ENCODE data around the gene CRYGS. TPM values are rescaled to one million over a fixed set of nuclear protein-coding genes. Genes with fewer than 3 reads are reported as not detected.

The CRYGS gene
- total RNA-seq, 1 donor from 2014 or later: 4.5 TPM

DNA sequence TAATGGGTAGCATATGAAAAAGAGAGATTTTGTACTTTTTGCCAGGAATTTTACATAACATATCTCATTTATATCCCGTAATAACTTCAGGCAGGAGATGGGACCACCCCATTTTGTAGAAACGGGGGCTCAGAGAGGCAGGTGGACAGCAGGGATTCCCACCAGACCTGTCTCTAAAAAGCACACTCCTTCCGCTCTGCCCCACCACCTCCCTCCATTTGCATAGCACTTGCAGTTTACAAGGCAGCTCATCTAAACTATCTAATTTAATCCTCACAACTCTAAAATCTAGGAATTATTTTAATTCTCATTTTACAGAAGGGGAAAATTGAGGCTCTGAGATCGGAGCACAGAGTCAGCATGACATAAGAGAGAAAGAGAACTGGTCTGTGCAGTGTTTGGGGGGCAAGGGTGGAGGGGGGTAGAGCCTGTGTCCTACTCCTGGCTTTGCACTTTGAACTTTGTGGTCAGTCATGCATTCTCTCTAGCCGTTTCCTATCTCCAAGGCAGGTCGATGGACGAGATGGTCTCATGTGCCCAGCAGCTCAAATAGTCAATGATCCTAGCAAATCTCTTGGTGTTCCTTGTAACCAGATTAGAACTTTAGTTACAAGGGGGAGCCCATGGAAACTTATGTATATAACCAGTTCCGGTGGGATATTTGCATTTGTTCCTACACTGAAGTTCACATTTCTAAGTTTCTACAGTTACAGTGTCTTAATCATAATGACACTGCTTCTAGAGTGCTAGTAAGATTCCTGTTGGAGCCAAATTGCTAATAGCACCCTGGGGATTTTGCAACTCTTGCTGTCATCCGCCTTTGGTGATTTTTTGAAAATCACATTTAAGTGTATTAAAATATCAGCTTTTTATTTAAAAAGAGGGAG lies 18.6 kb downstream of the CRYGS start:
- ATAC-seq (no peak), DNase-seq (ENCODE audit: low spot score) (no peak)
- intact Hi-C loops (cut with DNase I): no loop called here

GRCh38 chr3:186524616-186525015 lies 19.6 kb downstream of the CRYGS start:
- ATAC-seq: no peak
- intact Hi-C loops (cut with DNase I): no loop called here
- DNase-seq (ENCODE audit: low spot score): no peak

DNA sequence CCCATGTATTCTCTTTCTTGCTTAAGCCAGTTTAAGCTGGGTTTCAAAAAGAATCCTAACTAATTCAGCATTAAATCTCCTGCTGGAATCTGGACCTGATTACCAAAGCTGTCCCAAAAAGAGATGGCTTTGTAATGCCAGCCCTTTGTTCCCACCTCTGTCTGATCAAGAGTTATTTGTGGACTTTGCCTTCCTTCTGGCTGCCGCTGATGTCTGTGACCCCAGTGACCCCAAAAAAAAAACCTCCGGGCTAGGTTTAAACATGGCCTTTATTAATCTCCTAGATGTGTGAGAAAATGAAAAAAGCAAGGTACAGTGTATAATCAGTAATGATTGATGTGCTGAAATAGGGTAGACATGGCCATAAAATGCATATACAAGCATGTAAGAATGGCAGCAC lies 20.7 kb downstream of the CRYGS start:
- intact Hi-C loops (cut with DNase I): no loop called here
- ATAC-seq (no peak), DNase-seq (ENCODE audit: low spot score) (no peak)

GRCh38 chr3:186523022-186523421 lies 21.2 kb downstream of the CRYGS start:
- ATAC-seq (no peak), DNase-seq (ENCODE audit: low spot score) (no peak)
- intact Hi-C loops (cut with DNase I): no loop called here

- intact Hi-C loops (cut with DNase I): no loop called here
- DNase-seq (ENCODE audit: low spot score) (no peak), ATAC-seq (no peak)
These were observed 23.0 kb downstream of the CRYGS start for GRCh38 chr3:186520957-186521842.

DNA sequence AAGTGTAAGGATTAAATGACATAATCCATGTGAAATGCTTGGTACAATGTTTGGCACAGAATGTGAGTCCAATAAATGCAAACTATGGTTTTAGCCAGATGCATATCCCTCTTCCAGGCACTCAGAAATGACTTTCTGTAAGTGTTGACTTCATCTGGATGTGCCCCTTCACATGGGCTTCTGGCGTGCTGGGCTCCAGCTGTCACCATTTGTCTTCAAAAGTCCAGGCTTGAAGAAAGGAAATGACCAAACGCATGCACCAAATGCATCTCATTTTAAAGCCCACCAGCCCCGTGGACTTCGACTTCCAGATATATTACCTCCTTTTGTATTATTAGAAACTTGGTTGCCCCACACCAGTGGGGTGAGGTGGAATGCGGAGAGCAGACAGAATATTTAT lies 23.7 kb downstream of the CRYGS start:
- no peak for DNase-seq (ENCODE audit: low spot score)
- intact Hi-C loops (cut with DNase I): no loop called here
- ATAC-seq: no peak

- DNase-seq (ENCODE audit: low spot score) (no peak), ATAC-seq (no peak)
- intact Hi-C loops (cut with DNase I): no loop called here
These were observed 25.0 kb downstream of the CRYGS start for GRCh38 chr3:186519021-186519658.

- intact Hi-C loops (cut with DNase I): no loop called here
- no peak for ATAC-seq
- no peak for DNase-seq (ENCODE audit: low spot score)
These were observed 27.0 kb downstream of the CRYGS start for GRCh38 chr3:186517218-186517617.

DNA sequence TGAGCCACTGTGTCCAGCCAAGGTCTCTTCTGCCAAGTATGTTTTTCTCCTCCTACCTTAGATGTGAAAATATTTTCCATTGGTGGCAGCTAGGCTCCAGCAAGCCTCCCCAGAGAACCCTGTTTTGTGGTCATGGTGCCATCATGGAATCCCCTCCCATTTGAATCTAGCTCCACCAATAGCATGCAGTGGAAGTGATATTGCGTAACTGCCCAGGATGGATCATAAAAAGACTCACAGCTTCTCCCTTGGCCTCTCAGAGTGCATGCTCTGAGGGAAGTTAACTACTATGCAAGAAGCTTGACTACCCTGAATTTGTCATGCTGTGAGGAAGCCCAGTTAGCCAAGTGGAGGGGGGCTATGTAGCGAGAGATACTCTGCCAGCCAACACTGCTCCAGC lies 27.5 kb downstream of the CRYGS start:
- intact Hi-C loops (cut with DNase I): no loop called here
- no peak for DNase-seq (ENCODE audit: low spot score)

GRCh38 chr3:186515125-186515524 lies 29.1 kb downstream of the CRYGS start:
- ATAC-seq: no peak
- intact Hi-C loops (cut with DNase I): no loop called here
- DNase-seq (ENCODE audit: low spot score): no peak

More for the DNA sequence above, 27.5 kb downstream of the CRYGS start:
- no peak for ATAC-seq

DNA sequence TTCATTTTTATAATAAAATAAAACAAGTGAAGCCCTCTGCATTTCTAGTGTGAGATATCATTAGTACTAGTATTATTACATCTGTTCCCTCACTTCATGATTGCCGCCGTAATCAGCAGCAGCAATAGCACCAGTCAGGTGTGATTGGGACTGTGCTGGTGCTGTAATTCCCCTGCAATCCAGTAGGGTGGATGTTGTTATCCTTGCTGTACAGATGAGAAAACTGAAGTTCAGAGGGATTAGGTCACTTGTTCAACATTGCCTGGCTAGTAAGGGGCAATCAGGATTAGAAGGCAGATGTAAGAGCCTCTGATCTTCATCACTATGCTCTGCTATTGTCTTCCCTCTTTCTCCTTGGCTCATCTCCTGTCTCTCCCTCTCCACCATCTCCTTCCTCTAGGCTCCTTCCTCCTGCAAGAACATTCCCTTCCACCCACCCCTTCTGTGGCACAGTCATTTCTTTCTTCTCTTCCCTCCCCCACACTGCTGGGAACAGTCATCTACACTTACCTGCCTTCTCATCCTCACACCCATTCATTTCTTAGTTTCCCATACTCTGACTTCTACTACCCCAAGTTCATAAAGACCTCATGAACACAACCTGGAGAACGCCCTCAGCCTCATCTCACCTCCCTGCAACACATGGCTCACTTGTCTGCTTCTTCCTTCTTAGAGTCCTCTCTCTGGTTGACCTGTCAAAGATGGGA lies 29.7 kb downstream of the CRYGS start:
- intact Hi-C loops (cut with DNase I): no loop called here
- ATAC-seq (no peak), DNase-seq (ENCODE audit: low spot score) (no peak)

DNA sequence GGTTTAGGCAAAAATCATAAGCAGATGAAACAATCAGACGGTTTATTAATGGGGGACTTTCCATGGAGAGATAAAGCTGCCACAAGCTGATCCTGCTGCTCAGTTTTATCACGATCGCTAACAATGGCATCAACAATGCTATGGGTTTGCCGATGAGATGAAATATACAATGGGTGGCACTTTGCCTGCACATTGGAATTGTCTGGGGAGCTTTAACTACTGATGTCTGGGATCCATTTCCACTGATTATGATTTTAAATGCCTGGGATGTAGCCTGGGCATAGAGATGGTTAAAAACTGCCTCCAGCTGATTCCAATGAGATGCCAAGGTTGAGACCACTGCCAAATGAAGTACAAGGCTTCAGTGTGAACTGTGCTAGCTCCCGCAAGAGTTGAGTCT lies 30.8 kb downstream of the CRYGS start:
- no peak for DNase-seq (ENCODE audit: low spot score)
- no peak for ATAC-seq
- intact Hi-C loops (cut with DNase I): no loop called here

GRCh38 chr3:186512570-186513302 lies 31.4 kb downstream of the CRYGS start:
- ATAC-seq: no peak
- DNase-seq (ENCODE audit: low spot score): no peak
- intact Hi-C loops (cut with DNase I): no loop called here

GRCh38 chr3:186511702-186512101 lies 32.5 kb downstream of the CRYGS start:
- intact Hi-C loops (cut with DNase I): no loop called here
- DNase-seq (ENCODE audit: low spot score): no peak
- no peak for ATAC-seq

DNA sequence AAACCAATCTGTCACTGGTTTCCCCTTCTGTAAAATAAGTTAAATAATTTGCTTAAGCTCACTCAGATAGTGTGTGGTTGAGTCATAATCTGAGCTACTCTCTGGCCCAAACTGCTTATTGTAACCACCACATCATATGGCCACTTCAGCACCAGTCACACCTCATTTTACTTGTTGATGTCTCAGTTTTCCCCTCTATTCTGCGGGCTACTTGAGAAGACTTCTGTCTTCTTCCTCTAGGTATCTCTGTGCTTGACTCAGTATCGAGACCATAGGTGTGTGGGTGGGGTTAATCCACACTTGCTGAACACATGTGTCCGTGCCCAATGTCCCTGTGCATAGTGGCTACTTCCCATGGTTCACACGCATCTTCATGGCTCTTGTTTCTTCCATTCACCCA lies 32.9 kb downstream of the CRYGS start:
- intact Hi-C loops (cut with DNase I): no loop called here
- DNase-seq (ENCODE audit: low spot score) (no peak), ATAC-seq (no peak)

- ATAC-seq (no peak), DNase-seq (ENCODE audit: low spot score) (no peak)
- intact Hi-C loops (cut with DNase I): no loop called here
These were observed 33.7 kb downstream of the CRYGS start for GRCh38 chr3:186510374-186511079.

GRCh38 chr3:186509423-186509822 lies 34.8 kb downstream of the CRYGS start:
- DNase-seq (ENCODE audit: low spot score) (no peak), ATAC-seq (no peak)
- intact Hi-C loops (cut with DNase I): no loop called here

DNA sequence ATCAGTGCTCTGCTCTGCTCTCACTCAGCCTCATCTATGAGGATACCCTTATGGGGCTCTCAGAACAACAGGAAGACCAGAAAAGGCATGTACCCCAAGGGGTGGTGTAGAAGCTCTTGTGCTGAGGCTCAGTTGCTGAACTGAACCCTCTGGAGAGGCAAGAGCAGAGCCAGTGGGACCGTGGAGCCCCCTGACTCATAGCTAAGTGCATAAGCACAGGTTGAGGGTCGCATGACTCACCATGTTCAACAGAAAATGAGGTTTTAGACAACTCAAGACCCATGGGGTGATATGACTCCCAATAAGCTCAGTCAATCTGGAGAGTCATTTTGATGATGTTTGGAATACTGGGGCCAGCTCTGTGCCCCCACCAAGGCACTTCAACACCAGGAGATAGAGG lies 37.3 kb downstream of the CRYGS start:
- intact Hi-C loops (cut with DNase I): no loop called here
- DNase-seq (ENCODE audit: low spot score): no peak
- ATAC-seq: no peak

Measured in sciatic nerve (tissue), 2 donors.